Measurements from ENCODE around the gene EN2. TPM values are rescaled to one million over a fixed set of nuclear protein-coding genes. Genes with fewer than 3 reads are reported as not detected.
"Not testable (repeated sequence)": the region's sequence is repeated elsewhere in the genome, so short reads cannot be mapped to it uniquely, and the experiment has no call there.

The EN2 gene
- total and polyA plus RNA-seq, 10 of the 15 experiments (the other 5 are each of a cell fraction or from before 2014, with no cell fraction given) = not detected

DNA sequence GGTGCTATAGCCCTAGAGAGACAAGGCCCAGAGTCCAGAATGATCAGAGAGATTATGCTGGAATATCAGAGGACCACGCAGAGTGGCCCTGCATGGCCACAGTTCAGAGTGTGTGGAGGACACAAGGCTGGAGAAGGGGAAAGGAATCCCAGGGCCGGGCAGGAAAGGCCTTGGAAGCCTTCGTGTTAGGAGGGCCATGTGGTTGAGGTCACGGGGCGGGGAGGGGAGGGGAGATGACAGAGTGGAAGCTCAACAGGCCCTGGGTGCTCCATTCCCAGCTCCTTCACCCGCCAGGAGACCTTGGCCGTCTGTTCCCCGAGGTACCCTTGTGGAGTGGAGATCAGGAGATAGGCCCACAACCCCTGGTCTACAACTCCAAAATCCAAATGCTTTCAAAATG is 13.2 kb upstream of the EN2 start (continued):
- TF ChIP-seq, protein P1, sequence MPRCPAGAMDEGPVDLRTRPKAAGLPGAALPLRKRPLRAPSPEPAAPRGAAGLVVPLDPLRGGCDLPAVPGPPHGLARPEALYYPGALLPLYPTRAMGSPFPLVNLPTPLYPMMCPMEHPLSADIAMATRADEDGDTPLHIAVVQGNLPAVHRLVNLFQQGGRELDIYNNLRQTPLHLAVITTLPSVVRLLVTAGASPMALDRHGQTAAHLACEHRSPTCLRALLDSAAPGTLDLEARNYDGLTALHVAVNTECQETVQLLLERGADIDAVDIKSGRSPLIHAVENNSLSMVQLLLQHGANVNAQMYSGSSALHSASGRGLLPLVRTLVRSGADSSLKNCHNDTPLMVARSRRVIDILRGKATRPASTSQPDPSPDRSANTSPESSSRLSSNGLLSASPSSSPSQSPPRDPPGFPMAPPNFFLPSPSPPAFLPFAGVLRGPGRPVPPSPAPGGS (IDR thresholded peaks at IDR 0.05; ENCODE audit: borderline replicate concordance, insufficient read depth, low read depth, low read length, poor library complexity, severe bottlenecking) = no peak
- TF ChIP-seq SP1 (IDR thresholded peaks at IDR 0.05; ENCODE audit: low read depth, low read length) (no peak), RELA (IDR thresholded peaks at IDR 0.05; ENCODE audit: borderline replicate concordance, partially characterized antibody) (no peak)
- TF ChIP-seq, protein P2, sequence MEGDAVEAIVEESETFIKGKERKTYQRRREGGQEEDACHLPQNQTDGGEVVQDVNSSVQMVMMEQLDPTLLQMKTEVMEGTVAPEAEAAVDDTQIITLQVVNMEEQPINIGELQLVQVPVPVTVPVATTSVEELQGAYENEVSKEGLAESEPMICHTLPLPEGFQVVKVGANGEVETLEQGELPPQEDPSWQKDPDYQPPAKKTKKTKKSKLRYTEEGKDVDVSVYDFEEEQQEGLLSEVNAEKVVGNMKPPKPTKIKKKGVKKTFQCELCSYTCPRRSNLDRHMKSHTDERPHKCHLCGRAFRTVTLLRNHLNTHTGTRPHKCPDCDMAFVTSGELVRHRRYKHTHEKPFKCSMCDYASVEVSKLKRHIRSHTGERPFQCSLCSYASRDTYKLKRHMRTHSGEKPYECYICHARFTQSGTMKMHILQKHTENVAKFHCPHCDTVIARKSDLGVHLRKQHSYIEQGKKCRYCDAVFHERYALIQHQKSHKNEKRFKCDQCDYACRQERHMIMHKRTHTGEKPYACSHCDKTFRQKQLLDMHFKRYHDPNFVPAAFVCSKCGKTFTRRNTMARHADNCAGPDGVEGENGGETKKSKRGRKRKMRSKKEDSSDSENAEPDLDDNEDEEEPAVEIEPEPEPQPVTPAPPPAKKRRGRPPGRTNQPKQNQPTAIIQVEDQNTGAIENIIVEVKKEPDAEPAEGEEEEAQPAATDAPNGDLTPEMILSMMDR (IDR thresholded peaks at IDR 0.05 in 2 of 3, conservative IDR thresholded peaks at IDR 0.05 in 1 of 3; ENCODE audit: control insufficient read depth in 2 of 3, extremely low read depth in 1 of 3, insufficient read depth in 1 of 3, low read depth in 3 of 3, low read length in 3 of 3) = no peak
- TF ChIP-seq, protein P3, sequence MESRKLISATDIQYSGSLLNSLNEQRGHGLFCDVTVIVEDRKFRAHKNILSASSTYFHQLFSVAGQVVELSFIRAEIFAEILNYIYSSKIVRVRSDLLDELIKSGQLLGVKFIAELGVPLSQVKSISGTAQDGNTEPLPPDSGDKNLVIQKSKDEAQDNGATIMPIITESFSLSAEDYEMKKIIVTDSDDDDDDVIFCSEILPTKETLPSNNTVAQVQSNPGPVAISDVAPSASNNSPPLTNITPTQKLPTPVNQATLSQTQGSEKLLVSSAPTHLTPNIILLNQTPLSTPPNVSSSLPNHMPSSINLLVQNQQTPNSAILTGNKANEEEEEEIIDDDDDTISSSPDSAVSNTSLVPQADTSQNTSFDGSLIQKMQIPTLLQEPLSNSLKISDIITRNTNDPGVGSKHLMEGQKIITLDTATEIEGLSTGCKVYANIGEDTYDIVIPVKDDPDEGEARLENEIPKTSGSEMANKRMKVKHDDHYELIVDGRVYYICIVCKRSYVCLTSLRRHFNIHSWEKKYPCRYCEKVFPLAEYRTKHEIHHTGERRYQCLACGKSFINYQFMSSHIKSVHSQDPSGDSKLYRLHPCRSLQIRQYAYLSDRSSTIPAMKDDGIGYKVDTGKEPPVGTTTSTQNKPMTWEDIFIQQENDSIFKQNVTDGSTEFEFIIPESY (IDR thresholded peaks at IDR 0.05) = no peak

DNA sequence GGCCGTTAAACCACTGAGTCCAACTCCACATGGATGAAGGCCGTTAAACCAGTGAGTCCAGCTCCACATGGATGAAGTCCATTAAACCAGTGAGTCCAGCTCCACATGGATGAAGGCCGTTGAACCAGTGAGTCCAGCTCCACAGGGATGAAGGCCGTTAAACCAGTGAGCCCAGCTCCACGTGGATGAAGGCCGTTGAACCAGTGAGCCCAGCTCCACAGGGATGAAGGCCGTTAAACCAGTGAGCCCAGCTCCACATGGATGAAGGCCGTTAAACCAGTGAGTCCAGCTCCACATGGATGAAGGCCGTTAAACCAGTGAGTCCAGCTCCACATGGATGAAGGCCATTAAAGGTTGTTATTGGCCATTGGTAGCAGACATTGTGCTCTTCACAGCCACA is 12.3 kb upstream of the EN2 start:
- H3K4me2 ChIP-seq (ENCODE audit: control insufficient read depth, insufficient read depth); ATAC-seq; DNase-seq (ENCODE audit: low read depth, low spot score); H4K20me1 ChIP-seq (ENCODE audit: control insufficient read depth, insufficient read depth); CTCF ChIA-PET; H3K36me3 ChIP-seq (ENCODE audit: control insufficient read depth in 2 of 2, insufficient read depth in 2 of 2, low read length in 1 of 2); FAIRE-seq; SMC1A ChIA-PET (ENCODE audit: uncharacterized antibody, unreplicated experiment); intact Hi-C loops (cut with micrococcal nuclease; ENCODE audit: unreplicated experiment); H3K9me3 ChIP-seq (replicated peaks; ENCODE audit: control insufficient read depth, insufficient read depth, low read length); H3K27ac ChIP-seq (ENCODE audit: control insufficient read depth, insufficient read depth); RAD21 ChIA-PET (ENCODE audit: unreplicated experiment); H3K9ac ChIP-seq (ENCODE audit: control insufficient read depth, insufficient read depth, low read length); POLR2A ChIA-PET; H3K79me2 ChIP-seq (ENCODE audit: control insufficient read depth, insufficient read depth, low read length); BruUV-seq (replicated peaks); H2AFZ ChIP-seq (ENCODE audit: control insufficient read depth, low read depth, low read length); in situ Hi-C loops (cut with MboI); H3K4me1 ChIP-seq (ENCODE audit: control insufficient read depth, insufficient read depth, low read length); H3K4me3 ChIP-seq: not testable (repeated sequence)
- WGBS (ENCODE audit: insufficient coverage, insufficient replicate concordance, low lambda C conversion rate, missing lambda C conversion rate) = 24% methylated on average over 9 of the region's 9 CpGs
- H3K27me3 ChIP-seq (replicated peaks in 1 of 2; ENCODE audit: control insufficient read depth in 2 of 2, insufficient read depth in 2 of 2, low read length in 1 of 2) = peaks cover 3 to 15% of the 10 kb centered on the region in 2 experiments; a peak in 3 of 4 replicates
